Tibial nerve (tissue), 3 donors: Measurements from ENCODE around the gene SPATA13.

ENCODE experiments used
- POLR2A ChIP-seq, 2 donors: fragments of 450-650 bp; IDR thresholded peaks; one replicate each; pipeline ENCODE4 v1.6.1; 2017; ENCODE audit warnings: antibody characterized with exemption in 2 of 2, mild to moderate bottlenecking in 2 of 2, moderate library complexity in 2 of 2
- TF ChIP-seq, protein P1 (sequence below), 5 experiments: fragments of 200-600 bp in 3 of 5; fragments of 450-650 bp in 2 of 5; sonication (generic) in 3 of 5; IDR thresholded peaks; one replicate each; pipeline ENCODE4 v1.5.1; 2016 to 2019; ENCODE audit warnings: antibody characterized with exemption in 5 of 5, mild to moderate bottlenecking in 3 of 5, moderate library complexity in 2 of 5

- TF ChIP-seq, protein P1, sequence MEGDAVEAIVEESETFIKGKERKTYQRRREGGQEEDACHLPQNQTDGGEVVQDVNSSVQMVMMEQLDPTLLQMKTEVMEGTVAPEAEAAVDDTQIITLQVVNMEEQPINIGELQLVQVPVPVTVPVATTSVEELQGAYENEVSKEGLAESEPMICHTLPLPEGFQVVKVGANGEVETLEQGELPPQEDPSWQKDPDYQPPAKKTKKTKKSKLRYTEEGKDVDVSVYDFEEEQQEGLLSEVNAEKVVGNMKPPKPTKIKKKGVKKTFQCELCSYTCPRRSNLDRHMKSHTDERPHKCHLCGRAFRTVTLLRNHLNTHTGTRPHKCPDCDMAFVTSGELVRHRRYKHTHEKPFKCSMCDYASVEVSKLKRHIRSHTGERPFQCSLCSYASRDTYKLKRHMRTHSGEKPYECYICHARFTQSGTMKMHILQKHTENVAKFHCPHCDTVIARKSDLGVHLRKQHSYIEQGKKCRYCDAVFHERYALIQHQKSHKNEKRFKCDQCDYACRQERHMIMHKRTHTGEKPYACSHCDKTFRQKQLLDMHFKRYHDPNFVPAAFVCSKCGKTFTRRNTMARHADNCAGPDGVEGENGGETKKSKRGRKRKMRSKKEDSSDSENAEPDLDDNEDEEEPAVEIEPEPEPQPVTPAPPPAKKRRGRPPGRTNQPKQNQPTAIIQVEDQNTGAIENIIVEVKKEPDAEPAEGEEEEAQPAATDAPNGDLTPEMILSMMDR (IDR thresholded peaks at IDR 0.05): no peak
- TF ChIP-seq POLR2A (IDR thresholded peaks at IDR 0.05): no peak
These were observed 1.2 kb upstream of the SPATA13 start for GRCh38 chr13:24159357-24159756.
